Activated B cell treated with CpG ODN at 0.5 μM for 24 hours (primary cell): ENCODE measurements around the gene KRT17. TPM values are rescaled to one million over a fixed set of nuclear protein-coding genes. Genes with fewer than 3 reads are reported as not detected.
A peak's percentile ranks its signal among the peaks of the same experiment; 100 is the strongest.

Experiments used
- ATAC-seq: fragments of 200-7000 bp; cut with Tn5 transposase; one replicate; pipeline ENCODE4 v1.10.0; 2021; ENCODE audit warnings: low read depth, mild to moderate bottlenecking, moderate library complexity
- CTCF ChIA-PET: fragments of 350-600 bp; sonication (Branson Sonifier 250); formaldehyde crosslinking; loops from one replicate; lab custom pipeline; 2021; ENCODE audit warnings: antibody characterized with exemption; lab: Charles Lee
- POLR2A ChIA-PET: fragments of 350-600 bp; sonication (Branson Sonifier 250); formaldehyde crosslinking; loops from one replicate; lab custom pipeline; 2021; ENCODE audit warnings: antibody characterized with exemption; lab: Charles Lee
- DNase-seq: peaks from one replicate; pipeline ENCODE4 v3.0.0; 2022
- H3K27ac Mint-ChIP-seq: one replicate; pipeline ENCODE4 v1.8.0; 2020; ENCODE audit warnings: mixed read lengths
- H3K27me3 Mint-ChIP-seq: one replicate; pipeline ENCODE4 v1.8.0; 2021; ENCODE audit warnings: mixed read lengths
- H3K36me3 Mint-ChIP-seq: one replicate; pipeline ENCODE4 v1.8.0; 2021; ENCODE audit warnings: low read depth, mixed read lengths
- H3K4me1 Mint-ChIP-seq: one replicate; pipeline ENCODE4 v1.8.0; 2021; ENCODE audit warnings: mixed read lengths
- H3K4me3 Mint-ChIP-seq: one replicate; pipeline ENCODE4 v1.8.0; 2020; ENCODE audit warnings: mild to moderate bottlenecking, mixed read lengths
- H3K9me3 Mint-ChIP-seq: one replicate; pipeline ENCODE4 v1.8.0; 2020; ENCODE audit warnings: mixed read lengths
- intact Hi-C: fragments of 100-400 bp; cut with micrococcal nuclease; formaldehyde crosslinking; loops from one replicate; pipeline ENCODE4 v1.15.1; 2024
- total RNA-seq: library from RNA; stranded (reverse); gene quantifications from 2 replicates; pipeline ENCODE4 v1.2.3, GENCODE V29; 2022
- TF ChIP-seq, protein P1 (sequence below): fragments of 200-600 bp; IDR thresholded peaks from one replicate; pipeline ENCODE4 v1.8.0; 2022; ENCODE audit warnings: antibody characterized with exemption, mild to moderate bottlenecking

KRT17 gene
- total RNA-seq, 1 donor from 2014 or later = not detected

DNA sequence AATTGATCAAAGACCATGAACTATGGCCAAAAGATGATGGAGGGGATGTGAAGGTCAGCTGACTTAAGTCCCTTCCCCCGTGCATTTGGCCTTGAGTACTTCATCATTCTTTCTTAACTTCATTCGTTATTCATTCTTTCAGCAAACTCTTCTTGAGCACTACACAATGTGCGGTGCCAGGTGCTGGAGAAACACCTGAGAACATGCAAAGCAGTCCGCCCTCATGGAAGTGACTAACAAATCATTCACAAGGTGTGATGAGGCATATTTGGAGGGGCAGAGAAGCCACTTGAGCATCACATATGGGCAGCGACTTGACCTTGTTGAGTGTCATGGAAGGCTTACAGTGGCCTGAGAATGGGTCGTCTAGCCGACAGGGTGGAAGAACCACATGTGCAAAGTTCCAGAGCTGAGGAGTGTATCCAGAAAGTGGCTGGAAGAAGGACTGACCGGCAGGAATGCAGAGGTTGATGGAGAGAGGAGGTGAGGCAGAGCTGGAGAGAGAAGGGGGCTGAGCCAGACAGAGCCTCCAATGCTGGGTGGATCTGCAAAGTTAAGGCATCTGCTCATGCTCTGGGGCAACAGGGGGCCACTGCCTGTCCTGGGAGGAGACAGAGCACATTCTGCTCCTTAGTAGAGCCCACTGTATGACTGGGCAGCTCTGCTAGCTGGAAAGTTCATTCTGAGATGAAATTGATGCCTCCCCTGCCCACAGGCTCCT lies 39.2 kb upstream of the KRT17 start:
- Mint-ChIP-seq H3K9me3 (no peaks in the 10 kb centered on the region), H3K4me3 (peak overlapping the region; percentile 6), H3K27ac (no peak overlapping the region), H3K36me3 (no peaks in the 10 kb centered on the region), H3K27me3 (no peaks in the 10 kb centered on the region), H3K4me1 (peaks cover 31% of the 10 kb centered on the region)
- TF ChIP-seq, protein P1, sequence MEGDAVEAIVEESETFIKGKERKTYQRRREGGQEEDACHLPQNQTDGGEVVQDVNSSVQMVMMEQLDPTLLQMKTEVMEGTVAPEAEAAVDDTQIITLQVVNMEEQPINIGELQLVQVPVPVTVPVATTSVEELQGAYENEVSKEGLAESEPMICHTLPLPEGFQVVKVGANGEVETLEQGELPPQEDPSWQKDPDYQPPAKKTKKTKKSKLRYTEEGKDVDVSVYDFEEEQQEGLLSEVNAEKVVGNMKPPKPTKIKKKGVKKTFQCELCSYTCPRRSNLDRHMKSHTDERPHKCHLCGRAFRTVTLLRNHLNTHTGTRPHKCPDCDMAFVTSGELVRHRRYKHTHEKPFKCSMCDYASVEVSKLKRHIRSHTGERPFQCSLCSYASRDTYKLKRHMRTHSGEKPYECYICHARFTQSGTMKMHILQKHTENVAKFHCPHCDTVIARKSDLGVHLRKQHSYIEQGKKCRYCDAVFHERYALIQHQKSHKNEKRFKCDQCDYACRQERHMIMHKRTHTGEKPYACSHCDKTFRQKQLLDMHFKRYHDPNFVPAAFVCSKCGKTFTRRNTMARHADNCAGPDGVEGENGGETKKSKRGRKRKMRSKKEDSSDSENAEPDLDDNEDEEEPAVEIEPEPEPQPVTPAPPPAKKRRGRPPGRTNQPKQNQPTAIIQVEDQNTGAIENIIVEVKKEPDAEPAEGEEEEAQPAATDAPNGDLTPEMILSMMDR = no peak
- ChIA-PET CTCF (interaction anchor here (0.7 to 5.4 kb wide), 20 partner anchors 10 to 1130 kb away, joined by 3 to 150 read pairs (median 4); partner anchors contain the start of gene EIF1), POLR2A (interaction anchor here (0.7 to 2.4 kb wide), 3 partner anchors 15 to 1131 kb away, joined by 3 to 34 read pairs (median 4); partner anchors contain the start of gene EIF1)
- DNase-seq (no peak), ATAC-seq (no peak)
- intact Hi-C loops = loop anchor here (2.0 kb wide), 1 partner anchor 177 kb away; no protein-coding TSS in a partner anchor

DNA sequence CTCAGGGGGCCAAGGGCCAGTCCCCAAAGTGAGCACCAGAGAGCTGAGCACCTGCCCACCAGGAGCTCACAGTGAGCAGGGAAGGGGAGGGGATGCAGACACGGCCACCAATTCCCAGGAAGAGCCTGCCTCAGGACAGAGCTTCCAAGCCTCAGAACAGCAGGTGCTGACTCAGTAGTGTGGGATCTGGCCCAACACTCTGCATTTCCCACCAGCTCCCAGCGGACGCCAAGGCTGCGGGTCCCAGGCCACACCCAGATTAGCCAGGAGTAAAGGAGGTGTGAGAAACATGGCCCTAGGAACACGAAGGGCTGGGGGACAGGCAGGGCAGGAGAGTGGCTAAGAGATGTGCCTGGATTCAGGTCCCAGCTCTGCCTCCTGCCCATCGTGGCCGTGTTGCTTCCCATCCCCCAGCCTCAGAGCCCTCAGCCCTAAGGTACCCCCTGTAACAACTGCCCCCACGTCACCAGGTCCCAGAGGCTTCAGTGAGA lies 35.9 kb upstream of the KRT17 start:
- DNase-seq = no peak
- ChIA-PET POLR2A (interaction anchor here (0.6 kb wide), 1 partner anchor 1104 kb away, joined by 3 read pairs; no protein-coding TSS in a partner anchor), CTCF (interaction anchor here (1.2 to 5.4 kb wide), 2 partner anchors 10 to 11 kb away, joined by 3 to 150 read pairs; no protein-coding TSS in a partner anchor)
- Mint-ChIP-seq H3K36me3 (no peaks in the 10 kb centered on the region), H3K27me3 (peaks cover 3% of the 10 kb centered on the region), H3K9me3 (no peaks in the 10 kb centered on the region), H3K4me3 (no peak overlapping the region), H3K27ac (no peak overlapping the region), H3K4me1 (peaks cover 6% of the 10 kb centered on the region)
- no peak for ATAC-seq
- intact Hi-C loops = no loop called here
- TF ChIP-seq, protein P1 = no peak

DNA sequence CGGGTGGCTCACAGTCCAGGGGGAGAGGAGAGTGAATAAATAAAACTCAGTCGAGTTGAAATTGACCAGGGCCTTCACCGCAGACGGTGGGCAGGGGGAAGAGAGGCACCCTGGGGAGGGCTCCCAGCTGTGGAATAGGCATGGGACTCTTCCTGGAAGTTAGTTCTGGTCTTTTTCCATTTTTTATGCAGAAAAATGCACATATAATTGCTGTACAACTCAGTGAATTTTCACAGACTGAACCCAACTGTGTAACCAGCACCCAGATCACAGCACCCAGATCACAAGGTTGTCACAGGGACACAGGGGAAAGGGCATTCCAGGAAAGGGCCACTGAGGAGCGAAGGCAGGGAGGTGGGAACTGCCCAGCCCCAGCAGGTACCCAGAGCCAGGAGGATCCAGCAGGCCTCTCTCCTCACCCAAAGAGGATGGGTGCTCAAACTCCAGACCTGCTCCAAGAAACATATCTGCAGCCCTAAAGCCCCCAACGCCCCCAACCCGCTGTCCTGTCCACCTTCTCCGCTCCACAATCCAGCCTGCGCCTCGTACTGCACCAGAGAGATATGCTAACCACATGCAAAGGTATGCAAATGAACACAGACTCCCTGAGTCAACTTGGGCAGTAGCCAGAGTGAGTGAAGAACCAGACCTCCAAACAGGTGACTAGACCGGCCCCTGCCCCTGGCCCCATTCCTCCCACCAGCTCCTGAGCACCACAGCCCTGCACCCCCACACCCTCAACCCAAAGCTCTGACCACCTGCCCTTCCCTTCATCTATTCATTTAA lies 35.2 kb upstream of the KRT17 start:
- H3K27ac Mint-ChIP-seq = no peak overlapping the region
- ChIA-PET CTCF (interaction anchor here (5.4 kb wide), 1 partner anchor 10 kb away, joined by 150 read pairs; no protein-coding TSS in a partner anchor), POLR2A (no interaction called here)
- H3K27me3 Mint-ChIP-seq = peaks cover 3% of the 10 kb centered on the region
- ATAC-seq (no peak), DNase-seq (no peak)
- H3K9me3 Mint-ChIP-seq = no peaks in the 10 kb centered on the region
- TF ChIP-seq, protein P1 = no peak
- H3K36me3 Mint-ChIP-seq = no peaks in the 10 kb centered on the region
- peaks cover 3% of the 10 kb centered on the region for H3K4me1 Mint-ChIP-seq
- intact Hi-C loops = no loop called here
- H3K4me3 Mint-ChIP-seq = no peak overlapping the region

DNA sequence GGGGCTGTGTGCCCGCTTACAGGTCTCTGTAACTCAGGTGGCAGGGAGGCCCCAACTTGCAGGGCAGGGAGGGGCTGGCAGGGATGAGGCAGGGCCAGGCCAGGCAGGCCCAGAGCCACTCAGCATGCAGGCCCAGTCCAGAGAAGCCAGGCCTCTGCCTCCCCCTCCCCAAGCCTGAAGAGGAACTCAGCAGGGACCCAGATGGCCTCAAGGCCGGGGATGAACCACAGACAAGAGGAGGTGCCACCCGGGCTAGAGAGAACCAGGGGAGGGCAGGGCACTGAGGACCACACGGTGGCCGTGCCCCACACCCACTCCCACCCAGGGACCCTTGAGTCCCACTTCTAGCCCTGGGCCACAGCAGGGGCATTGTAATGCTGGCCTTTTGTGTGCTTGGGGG lies 34.5 kb upstream of the KRT17 start:
- Mint-ChIP-seq H3K27me3 (peaks cover 3% of the 10 kb centered on the region), H3K4me1 (peaks cover 3% of the 10 kb centered on the region), H3K4me3 (no peak overlapping the region), H3K9me3 (no peaks in the 10 kb centered on the region), H3K36me3 (no peaks in the 10 kb centered on the region), H3K27ac (no peak overlapping the region)
- TF ChIP-seq, protein P1 = no peak
- CTCF ChIA-PET = no interaction called here
- POLR2A ChIA-PET = no interaction called here
- ATAC-seq = no peak
- no peak for DNase-seq
- intact Hi-C loops = no loop called here
